ENCODE results near the gene ZNF502. TPM values are rescaled to one million over a fixed set of nuclear protein-coding genes. Genes with fewer than 3 reads are reported as not detected.
A peak's percentile ranks its signal among the peaks of the same experiment; 100 is the strongest.
"Not testable (repeated sequence)": the region's sequence is repeated elsewhere in the genome, so short reads cannot be mapped to it uniquely, and the experiment has no call there.

The ZNF502 gene
- not detected in 2 replicates for total RNA-seq
- long read RNA-seq = 0 reads

GRCh38 chr3:44712455-44713075 is at the start of gene ZNF502:
ZNF502 (plus strand) TSS chr3:44712660; CDS start chr3:44720262, 7,602 bp downstream.
- Mint-ChIP-seq H3K4me3 (ENCODE audit: low read depth) (no peak within 1 kb of the TSS), H3K27me3 (no peaks in the 10 kb centered on the region), H3K27ac (no peak within 1 kb of the TSS), H3K4me1 (ENCODE audit: low read depth) (no peaks in the 10 kb centered on the region), H3K36me3 (ENCODE audit: insufficient read depth) (peaks cover 3% of the 10 kb centered on the region), H3K9me3 (ENCODE audit: low read depth) (peaks cover 32% of the 10 kb centered on the region)
- no peak for DNase-seq (ENCODE audit: low spot score, unreplicated experiment)
- TF ChIP-seq, protein P1, sequence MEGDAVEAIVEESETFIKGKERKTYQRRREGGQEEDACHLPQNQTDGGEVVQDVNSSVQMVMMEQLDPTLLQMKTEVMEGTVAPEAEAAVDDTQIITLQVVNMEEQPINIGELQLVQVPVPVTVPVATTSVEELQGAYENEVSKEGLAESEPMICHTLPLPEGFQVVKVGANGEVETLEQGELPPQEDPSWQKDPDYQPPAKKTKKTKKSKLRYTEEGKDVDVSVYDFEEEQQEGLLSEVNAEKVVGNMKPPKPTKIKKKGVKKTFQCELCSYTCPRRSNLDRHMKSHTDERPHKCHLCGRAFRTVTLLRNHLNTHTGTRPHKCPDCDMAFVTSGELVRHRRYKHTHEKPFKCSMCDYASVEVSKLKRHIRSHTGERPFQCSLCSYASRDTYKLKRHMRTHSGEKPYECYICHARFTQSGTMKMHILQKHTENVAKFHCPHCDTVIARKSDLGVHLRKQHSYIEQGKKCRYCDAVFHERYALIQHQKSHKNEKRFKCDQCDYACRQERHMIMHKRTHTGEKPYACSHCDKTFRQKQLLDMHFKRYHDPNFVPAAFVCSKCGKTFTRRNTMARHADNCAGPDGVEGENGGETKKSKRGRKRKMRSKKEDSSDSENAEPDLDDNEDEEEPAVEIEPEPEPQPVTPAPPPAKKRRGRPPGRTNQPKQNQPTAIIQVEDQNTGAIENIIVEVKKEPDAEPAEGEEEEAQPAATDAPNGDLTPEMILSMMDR (IDR thresholded peaks at IDR 0.05; ENCODE audit: unreplicated experiment) = no peak

DNA sequence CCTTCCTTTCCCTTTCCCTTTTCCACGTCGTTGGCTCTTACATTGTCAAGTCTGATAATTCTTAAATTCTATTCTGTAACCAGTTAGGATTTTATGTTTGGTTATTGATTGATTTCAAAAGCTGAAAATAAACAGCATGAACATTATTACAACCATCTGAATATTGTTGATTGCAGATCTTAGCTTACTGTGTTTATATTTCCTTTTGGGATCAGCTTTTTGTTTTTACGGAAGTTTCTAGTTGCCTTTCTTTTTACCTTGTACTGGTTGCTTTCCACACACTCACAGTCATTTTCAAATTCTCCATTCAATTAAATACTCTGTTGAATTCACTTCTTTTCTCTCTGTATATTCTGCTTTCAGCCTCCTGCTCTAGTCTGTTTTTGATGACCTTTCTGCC is 47.3 kb upstream of the ZNF502 start:
- DNase-seq (ENCODE audit: low spot score, unreplicated experiment) = no peak
- Mint-ChIP-seq H3K4me1 (ENCODE audit: low read depth) (no peaks in the 10 kb centered on the region), H3K27me3 (no peaks in the 10 kb centered on the region), H3K27ac (no peak overlapping the region), H3K9me3 (ENCODE audit: low read depth) (peaks cover 13% of the 10 kb centered on the region), H3K4me3 (ENCODE audit: low read depth) (no peak overlapping the region), H3K36me3 (ENCODE audit: insufficient read depth) (peaks cover 32% of the 10 kb centered on the region)
- TF ChIP-seq, protein P1 (IDR thresholded peaks at IDR 0.05; ENCODE audit: unreplicated experiment) = no peak

DNA sequence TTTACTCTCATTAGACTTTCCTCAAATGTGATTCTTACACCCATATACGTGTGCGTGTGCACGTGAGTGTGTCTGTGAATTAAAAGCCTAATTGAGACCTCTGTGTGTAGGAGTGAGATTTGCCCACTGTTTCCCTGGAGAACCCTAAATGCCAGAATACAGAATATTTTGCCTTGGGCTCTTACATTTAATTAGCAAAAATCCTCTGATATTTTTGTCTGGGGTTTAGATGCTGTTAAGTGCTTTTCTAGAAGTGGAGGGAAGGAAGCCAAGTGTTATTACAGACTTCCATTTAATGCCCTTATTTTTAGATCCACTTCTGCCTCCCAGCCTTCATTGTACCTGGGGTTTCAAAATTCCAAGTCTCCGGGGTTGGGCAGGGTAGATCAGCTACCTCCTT is 46.1 kb upstream of the ZNF502 start:
- Mint-ChIP-seq H3K36me3 (ENCODE audit: insufficient read depth) (peaks cover 22% of the 10 kb centered on the region), H3K27ac (no peak overlapping the region), H3K27me3 (no peaks in the 10 kb centered on the region), H3K4me1 (ENCODE audit: low read depth) (no peaks in the 10 kb centered on the region), H3K9me3 (ENCODE audit: low read depth) (peaks cover 9% of the 10 kb centered on the region), H3K4me3 (ENCODE audit: low read depth) (no peak overlapping the region)
- TF ChIP-seq, protein P1 (IDR thresholded peaks at IDR 0.05; ENCODE audit: unreplicated experiment) = no peak
- DNase-seq (ENCODE audit: low spot score, unreplicated experiment) = no peak

- peak overlapping the region; percentile 45 for H3K27ac Mint-ChIP-seq
- peaks cover 8% of the 10 kb centered on the region for H3K36me3 Mint-ChIP-seq (ENCODE audit: insufficient read depth)
- H3K27me3 Mint-ChIP-seq = no peaks in the 10 kb centered on the region
- TF ChIP-seq, protein P1 (IDR thresholded peaks at IDR 0.05; ENCODE audit: unreplicated experiment) = no peak
- DNase-seq (ENCODE audit: low spot score, unreplicated experiment) = no peak
- H3K4me1 Mint-ChIP-seq (ENCODE audit: low read depth) = no peaks in the 10 kb centered on the region
- no peak overlapping the region for H3K4me3 Mint-ChIP-seq (ENCODE audit: low read depth)
- H3K9me3 Mint-ChIP-seq (ENCODE audit: low read depth) = peaks cover 18% of the 10 kb centered on the region
Observed at GRCh38 chr3:44669760-44670159, 42.7 kb upstream of the ZNF502 start.

- not testable (repeated sequence) for H3K36me3 Mint-ChIP-seq (ENCODE audit: insufficient read depth); DNase-seq (ENCODE audit: low spot score, unreplicated experiment); H3K27ac Mint-ChIP-seq; H3K27me3 Mint-ChIP-seq; H3K4me3 Mint-ChIP-seq (ENCODE audit: low read depth); H3K4me1 Mint-ChIP-seq (ENCODE audit: low read depth)
- H3K9me3 Mint-ChIP-seq (ENCODE audit: low read depth) = peaks cover 12% of the 10 kb centered on the region
Observed at GRCh38 chr3:44673466-44673865, 39.0 kb upstream of the ZNF502 start.

- TF ChIP-seq, protein P1 (IDR thresholded peaks at IDR 0.05; ENCODE audit: unreplicated experiment) = no peak
- Mint-ChIP-seq H3K9me3 (ENCODE audit: low read depth) (peaks cover 12% of the 10 kb centered on the region), H3K27me3 (no peaks in the 10 kb centered on the region), H3K36me3 (ENCODE audit: insufficient read depth) (peaks cover 2% of the 10 kb centered on the region), H3K27ac (no peak overlapping the region), H3K4me3 (ENCODE audit: low read depth) (no peak overlapping the region), H3K4me1 (ENCODE audit: low read depth) (no peaks in the 10 kb centered on the region)
- no peak for DNase-seq (ENCODE audit: low spot score, unreplicated experiment)
Observed at GRCh38 chr3:44674211-44674610, 38.2 kb upstream of the ZNF502 start.
